MCF 10A (cell line): ENCODE measurements around the gene FAAP20. TPM values are rescaled to one million over a fixed set of nuclear protein-coding genes. Genes with fewer than 3 reads are reported as not detected.

Experiments used
- BruUV-seq: library from RNA; stranded (reverse); fragments of 400-500 nt; replicated peaks from 2 replicates; lab custom pipeline; 2021; lab: Mats Ljungman, UMichigan
- CTCF ChIA-PET: fragments of 300-600 bp; sonication (Branson Sonifier 250); formaldehyde crosslinking; extraction: SDS; loops from one replicate; lab custom pipeline; 2021; ENCODE audit warnings: antibody characterized with exemption, inconsistent platforms; lab: Yijun Ruan, JAX
- POLR2A ChIA-PET: fragments of 300-600, 350-650 bp; sonication (Branson Sonifier 250); formaldehyde crosslinking; extraction: SDS; loops from one replicate; lab custom pipeline; 2020; ENCODE audit warnings: antibody characterized with exemption, inconsistent platforms; lab: Yijun Ruan, JAX
- DNase-seq: peaks from one replicate; pipeline ENCODE4 v3.0.0-alpha.2; 2018; ENCODE audit not compliant: unreplicated experiment
- H3K27ac Mint-ChIP-seq: one replicate; pipeline ENCODE4 v1.8.0; 2022; ENCODE audit warnings: mild to moderate bottlenecking, low read depth, mixed read lengths; ENCODE audit not compliant: unreplicated experiment
- H3K27me3 Mint-ChIP-seq: one replicate; pipeline ENCODE4 v1.8.0; 2022; ENCODE audit warnings: mixed read lengths; ENCODE audit not compliant: insufficient read depth, unreplicated experiment
- H3K36me3 Mint-ChIP-seq: one replicate; pipeline ENCODE4 v1.8.0; 2022; ENCODE audit warnings: mild to moderate bottlenecking, moderate library complexity, mixed read lengths; ENCODE audit not compliant: insufficient read depth, unreplicated experiment
- H3K4me1 Mint-ChIP-seq: one replicate; pipeline ENCODE4 v1.8.0; 2022; ENCODE audit warnings: mixed read lengths; ENCODE audit not compliant: insufficient read depth, unreplicated experiment
- H3K4me3 Mint-ChIP-seq: one replicate; pipeline ENCODE4 v1.8.0; 2022; ENCODE audit warnings: mild to moderate bottlenecking, moderate library complexity, mixed read lengths; ENCODE audit not compliant: unreplicated experiment
- H3K9me3 Mint-ChIP-seq: one replicate; pipeline ENCODE4 v1.8.0; 2022; ENCODE audit warnings: mixed read lengths; ENCODE audit not compliant: unreplicated experiment
- CTCF ChIP-seq: fragments of 200-600 bp; IDR thresholded peaks from one replicate; pipeline ENCODE4 v1.8.0; 2022; ENCODE audit warnings: antibody characterized with exemption, mild to moderate bottlenecking; ENCODE audit not compliant: unreplicated experiment
- intact Hi-C: fragments of 100-400 bp; cut with micrococcal nuclease; formaldehyde crosslinking; loops from 2 replicates; pipeline ENCODE4 v1.14.1; 2022
- total RNA-seq: library from RNA; stranded (reverse); gene quantifications from 2 replicates; pipeline ENCODE4 v1.2.3, GENCODE V29; 2022

The FAAP20 gene
- total RNA-seq, 1 experiment from 2014 or later = 75.9 TPM

- no peaks in the 10 kb centered on the region for H3K36me3 Mint-ChIP-seq
- no peaks in the 10 kb centered on the region for H3K27me3 Mint-ChIP-seq
- no peak for TF ChIP-seq CTCF
- no peaks in the 10 kb centered on the region for H3K9me3 Mint-ChIP-seq
- intact Hi-C loops = loop anchor here (5.0 to 10.0 kb wide), 3 partner anchors 98 to 1225 kb away; no protein-coding TSS in a partner anchor
- H3K4me3 Mint-ChIP-seq = no peak overlapping the region
- H3K27ac Mint-ChIP-seq = no peak overlapping the region
- peaks cover 13% of the 10 kb centered on the region for H3K4me1 Mint-ChIP-seq
- no TSS peak for BruUV-seq
- POLR2A ChIA-PET = interaction anchor here (1.2 kb wide), 2 partner anchors 185 to 194 kb away, joined by 3 read pairs; partner anchors contain the start of genes MORN1 and RER1
- DNase-seq = no peak
- CTCF ChIA-PET = interaction anchor here (2.3 to 4.3 kb wide), 2 partner anchors 182 to 187 kb away, joined by 14 to 116 read pairs; no protein-coding TSS in a partner anchor
These were observed 2.5 kb upstream of the FAAP20 start for GRCh38 chr1:2196901-2197638.

DNA sequence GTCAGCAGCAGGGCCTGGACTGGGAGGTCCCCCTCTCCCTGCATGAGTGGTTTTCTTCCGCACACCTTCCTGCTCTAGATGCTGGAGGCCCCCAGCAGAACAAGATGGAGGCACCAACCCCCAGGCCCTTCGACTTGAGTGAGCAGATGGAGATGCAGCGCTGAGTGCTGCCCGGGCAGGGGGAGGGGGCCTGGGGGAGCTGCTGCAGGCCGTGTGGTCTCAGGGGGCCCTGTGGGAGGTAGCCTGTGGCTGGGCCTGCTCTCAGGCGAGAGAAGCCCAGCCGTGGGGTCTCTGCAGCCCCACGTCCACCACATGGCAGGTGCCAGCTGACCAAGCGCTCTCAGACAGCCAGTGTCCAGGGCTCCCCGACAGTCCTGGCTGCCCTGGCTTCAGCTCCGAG lies 1.2 kb upstream of the FAAP20 start:
- Mint-ChIP-seq H3K27ac (no peak overlapping the region), H3K27me3 (no peaks in the 10 kb centered on the region), H3K4me1 (peaks cover 15% of the 10 kb centered on the region), H3K4me3 (no peak overlapping the region), H3K36me3 (no peaks in the 10 kb centered on the region), H3K9me3 (no peaks in the 10 kb centered on the region)
- ChIA-PET POLR2A (interaction anchor here (0.6 to 3.1 kb wide), 6 partner anchors 31 to 1228 kb away, joined by 3 to 18 read pairs (median 12); partner anchors contain the start of genes MORN1 and RER1), CTCF (interaction anchor here (0.5 to 4.3 kb wide), 28 partner anchors 8 to 1228 kb away, joined by 3 to 116 read pairs (median 4); partner anchors contain the start of gene SKI)
- no peak for TF ChIP-seq CTCF
- BruUV-seq = no TSS peak
- intact Hi-C loops = loop anchor here (1.0 to 10.0 kb wide), 5 partner anchors 39 to 1227 kb away; no protein-coding TSS in a partner anchor
- no peak for DNase-seq

GRCh38 chr1:2194898-2195673 lies 514 bp upstream of the FAAP20 start:
- no peaks in the 10 kb centered on the region for H3K9me3 Mint-ChIP-seq
- DNase-seq = peak; percentile 87
- no peaks in the 10 kb centered on the region for H3K27me3 Mint-ChIP-seq
- CTCF ChIA-PET = interaction anchor here (0.6 to 4.3 kb wide), 44 partner anchors 9 to 1229 kb away, joined by 3 to 116 read pairs (median 4); partner anchors contain the start of gene SKI
- intact Hi-C loops = loop anchor here (1.0 to 10.0 kb wide), 5 partner anchors 39 to 1227 kb away; no protein-coding TSS in a partner anchor
- TF ChIP-seq CTCF = peak; percentile 96
- peaks cover 18% of the 10 kb centered on the region for H3K4me1 Mint-ChIP-seq
- H3K36me3 Mint-ChIP-seq = no peaks in the 10 kb centered on the region
- no TSS peak for BruUV-seq
- peak overlapping the region; percentile 71 for H3K4me3 Mint-ChIP-seq
- H3K27ac Mint-ChIP-seq = no peak overlapping the region
- POLR2A ChIA-PET = interaction anchor here (0.6 to 3.1 kb wide), 14 partner anchors 8 to 1229 kb away, joined by 3 to 18 read pairs (median 4); partner anchors contain the start of genes MORN1 and RER1
